ENCODE data around the gene CEP41.

Gene CEP41

GRCh38 chr7:130388671-130389070 is 52.1 kb downstream of the CEP41 start:
- TF ChIP-seq, protein P1, sequence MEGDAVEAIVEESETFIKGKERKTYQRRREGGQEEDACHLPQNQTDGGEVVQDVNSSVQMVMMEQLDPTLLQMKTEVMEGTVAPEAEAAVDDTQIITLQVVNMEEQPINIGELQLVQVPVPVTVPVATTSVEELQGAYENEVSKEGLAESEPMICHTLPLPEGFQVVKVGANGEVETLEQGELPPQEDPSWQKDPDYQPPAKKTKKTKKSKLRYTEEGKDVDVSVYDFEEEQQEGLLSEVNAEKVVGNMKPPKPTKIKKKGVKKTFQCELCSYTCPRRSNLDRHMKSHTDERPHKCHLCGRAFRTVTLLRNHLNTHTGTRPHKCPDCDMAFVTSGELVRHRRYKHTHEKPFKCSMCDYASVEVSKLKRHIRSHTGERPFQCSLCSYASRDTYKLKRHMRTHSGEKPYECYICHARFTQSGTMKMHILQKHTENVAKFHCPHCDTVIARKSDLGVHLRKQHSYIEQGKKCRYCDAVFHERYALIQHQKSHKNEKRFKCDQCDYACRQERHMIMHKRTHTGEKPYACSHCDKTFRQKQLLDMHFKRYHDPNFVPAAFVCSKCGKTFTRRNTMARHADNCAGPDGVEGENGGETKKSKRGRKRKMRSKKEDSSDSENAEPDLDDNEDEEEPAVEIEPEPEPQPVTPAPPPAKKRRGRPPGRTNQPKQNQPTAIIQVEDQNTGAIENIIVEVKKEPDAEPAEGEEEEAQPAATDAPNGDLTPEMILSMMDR (IDR thresholded peaks at IDR 0.05; ENCODE audit: low read depth, low read length, missing control alignments), result no peak

GRCh38 chr7:130387628-130388403 is 53.0 kb downstream of the CEP41 start:
- no peak for DNase-seq (ENCODE audit: extremely low read depth, low read depth)

More at GRCh38 chr7:130388671-130389070, 52.1 kb downstream of the CEP41 start:
- no peak for DNase-seq (ENCODE audit: extremely low read depth, low read depth)
- no peak overlapping the region for H3K4me3 ChIP-seq (replicated peaks; ENCODE audit: low read depth, low read length)

DNA sequence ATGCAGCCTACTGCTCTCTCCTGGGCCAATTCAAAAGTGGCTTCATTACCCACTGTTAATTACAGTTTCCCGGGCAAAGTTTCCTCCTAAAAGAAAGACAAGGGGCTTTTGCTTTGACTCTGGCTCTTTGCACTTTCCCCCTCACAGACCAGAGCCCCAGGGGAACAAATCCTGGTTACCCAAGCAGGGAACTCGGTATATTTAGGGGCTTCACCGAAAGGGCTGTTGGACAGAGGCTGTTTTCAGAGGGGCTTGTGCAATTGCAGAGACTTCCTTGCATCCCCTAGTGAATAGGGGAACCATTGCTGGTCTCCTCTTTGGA is 53.5 kb downstream of the CEP41 start:
- no peak for DNase-seq (ENCODE audit: extremely low read depth, low read depth)
- no peak overlapping the region for H3K4me3 ChIP-seq (replicated peaks; ENCODE audit: low read depth, low read length)
- TF ChIP-seq, protein P1 (IDR thresholded peaks at IDR 0.05; ENCODE audit: low read depth, low read length, missing control alignments), result no peak

More at GRCh38 chr7:130387628-130388403, 53.0 kb downstream of the CEP41 start:
- no peak overlapping the region for H3K4me3 ChIP-seq (replicated peaks; ENCODE audit: low read depth, low read length)
- TF ChIP-seq, protein P1 (IDR thresholded peaks at IDR 0.05; ENCODE audit: low read depth, low read length, missing control alignments), result no peak

- no peak for DNase-seq (ENCODE audit: extremely low read depth, low read depth)
- TF ChIP-seq, protein P1 (IDR thresholded peaks at IDR 0.05; ENCODE audit: low read depth, low read length, missing control alignments), result no peak
Observed at GRCh38 chr7:130386876-130387275, 53.9 kb downstream of the CEP41 start.

DNA sequence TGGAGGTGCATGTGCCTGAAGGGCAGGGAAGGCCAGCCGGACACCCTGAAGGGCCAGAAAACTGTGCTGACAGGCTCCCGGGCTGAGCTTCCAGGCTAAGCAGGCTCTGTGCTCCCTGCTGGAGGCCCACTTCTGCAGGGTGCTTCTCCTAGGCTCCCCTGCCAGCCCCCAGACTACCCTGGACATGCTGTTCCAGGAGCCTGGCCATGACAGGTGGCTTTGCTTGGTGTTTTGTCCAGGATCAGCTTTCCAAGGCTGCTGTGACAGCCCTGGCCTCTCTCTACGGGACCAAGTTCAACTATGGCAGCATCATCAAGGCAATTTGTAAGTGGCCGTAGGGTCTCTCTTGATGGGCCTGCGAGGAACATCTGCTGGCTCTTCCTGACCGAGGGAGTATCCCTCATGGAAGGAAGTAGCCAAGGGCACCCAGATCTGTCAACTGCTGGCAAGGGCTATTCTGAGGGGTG is 55.2 kb downstream of the CEP41 start:
- TF ChIP-seq, protein P1 (IDR thresholded peaks at IDR 0.05; ENCODE audit: low read depth, low read length, missing control alignments), result no peak
- DNase-seq (ENCODE audit: extremely low read depth, low read depth), result no peak
- no peak overlapping the region for H3K4me3 ChIP-seq (replicated peaks; ENCODE audit: low read depth, low read length)

More at GRCh38 chr7:130386876-130387275, 53.9 kb downstream of the CEP41 start:
- H3K4me3 ChIP-seq (replicated peaks; ENCODE audit: low read depth, low read length), result no peak overlapping the region

GRCh38 chr7:130384841-130385599 is 55.8 kb downstream of the CEP41 start:
- H3K4me3 ChIP-seq (replicated peaks; ENCODE audit: low read depth, low read length), result no peak overlapping the region
- TF ChIP-seq, protein P1 (IDR thresholded peaks at IDR 0.05; ENCODE audit: low read depth, low read length, missing control alignments), result no peak
- no peak for DNase-seq (ENCODE audit: extremely low read depth, low read depth)
